CD4-positive, alpha-beta T cell treated with Interleukin-6 at 100 ng/mL for 8 hours (primary cell): ENCODE measurements around the gene CFAP46.
"Not testable (repeated sequence)": the region's sequence is repeated elsewhere in the genome, so short reads cannot be mapped to it uniquely, and the experiment has no call there.

Experiments
- DNase-seq: peaks from one replicate; pipeline ENCODE4 v3.0.0-alpha.2; 2020; ENCODE audit warnings: mixed read lengths, low spot score

CFAP46 gene

GRCh38 chr10:132912713-132913558, 29.4 kb downstream of the CFAP46 start:
- no peak for DNase-seq

- no peak for DNase-seq
Measured at GRCh38 chr10:132912225-132912712, 30.1 kb downstream of the CFAP46 start.

GRCh38 chr10:132911786-132912097, 30.6 kb downstream of the CFAP46 start:
- no peak for DNase-seq

GRCh38 chr10:132910901-132911785, 31.2 kb downstream of the CFAP46 start:
- no peak for DNase-seq

GRCh38 chr10:132910186-132910880, 32.0 kb downstream of the CFAP46 start:
- DNase-seq = no peak

GRCh38 chr10:132909491-132910071, 32.8 kb downstream of the CFAP46 start:
- DNase-seq = no peak

- DNase-seq = no peak
Measured at GRCh38 chr10:132908621-132909295, 33.6 kb downstream of the CFAP46 start.

- DNase-seq = no peak
Measured at GRCh38 chr10:132907821-132908620, 34.3 kb downstream of the CFAP46 start.

- DNase-seq = no peak
Measured at GRCh38 chr10:132906836-132907235, 35.5 kb downstream of the CFAP46 start.

- no peak for DNase-seq
Measured at GRCh38 chr10:132906106-132906505, 36.3 kb downstream of the CFAP46 start.

GRCh38 chr10:132905661-132906060, 36.7 kb downstream of the CFAP46 start:
- DNase-seq = no peak

- no peak for DNase-seq
Measured at GRCh38 chr10:132904814-132905649, 37.3 kb downstream of the CFAP46 start.

GRCh38 chr10:132904181-132904813, 38.1 kb downstream of the CFAP46 start:
- DNase-seq = no peak

- not testable (repeated sequence) for DNase-seq
Measured at GRCh38 chr10:132902656-132903575, 39.5 kb downstream of the CFAP46 start.

GRCh38 chr10:132901351-132901750, 41.0 kb downstream of the CFAP46 start:
- DNase-seq = no peak

GRCh38 chr10:132900211-132900756, 42.1 kb downstream of the CFAP46 start:
- DNase-seq = no peak

- no peak for DNase-seq
Measured at GRCh38 chr10:132899751-132900065, 42.7 kb downstream of the CFAP46 start.
